Measurements from ENCODE around the gene KAT6B.
A peak's percentile ranks its signal among the peaks of the same experiment; 100 is the strongest.
"Not testable (repeated sequence)": the region's sequence is repeated elsewhere in the genome, so short reads cannot be mapped to it uniquely, and the experiment has no call there.

The KAT6B gene

GRCh38 chr10:75043256-75044131, 217.1 kb downstream of the KAT6B start:
- peak; percentile 34 to 69 for ATAC-seq

GRCh38 chr10:75048669-75049098, 222.3 kb downstream of the KAT6B start:
- ATAC-seq, result no peak

GRCh38 chr10:75049316-75050148, 223.1 kb downstream of the KAT6B start:
- ATAC-seq, result no peak

- no peak for ATAC-seq
These were observed 223.9 kb downstream of the KAT6B start for GRCh38 chr10:75050149-75050919.

GRCh38 chr10:75051308-75051707, 224.9 kb downstream of the KAT6B start:
- ATAC-seq, result no peak

GRCh38 chr10:75055896-75056406, 229.6 kb downstream of the KAT6B start:
- not testable (repeated sequence) for ATAC-seq

- no peak for ATAC-seq
These were observed 231.3 kb downstream of the KAT6B start for GRCh38 chr10:75057680-75058079.

GRCh38 chr10:75058161-75058560, 231.8 kb downstream of the KAT6B start:
- no peak for ATAC-seq

- ATAC-seq, result no peak
These were observed 235.5 kb downstream of the KAT6B start for GRCh38 chr10:75061709-75062505.

GRCh38 chr10:75062506-75063299, 236.3 kb downstream of the KAT6B start:
- no peak for ATAC-seq

GRCh38 chr10:75063461-75064230, 237.2 kb downstream of the KAT6B start:
- ATAC-seq, result no peak

- ATAC-seq, result no peak
These were observed 238.7 kb downstream of the KAT6B start for GRCh38 chr10:75065076-75065475.

- no peak for ATAC-seq
These were observed 239.9 kb downstream of the KAT6B start for GRCh38 chr10:75066271-75066670.

- no peak for ATAC-seq
These were observed 240.9 kb downstream of the KAT6B start for GRCh38 chr10:75067272-75067671.

GRCh38 chr10:75068523-75068922, 242.1 kb downstream of the KAT6B start:
- ATAC-seq, result no peak

- ATAC-seq, result no peak
These were observed 244.1 kb downstream of the KAT6B start for GRCh38 chr10:75070476-75070875.

- ATAC-seq, result no peak
These were observed 244.6 kb downstream of the KAT6B start for GRCh38 chr10:75070961-75071428.

- ATAC-seq, result no peak
These were observed 245.4 kb downstream of the KAT6B start for GRCh38 chr10:75071756-75072155.

- ATAC-seq, result no peak
These were observed 246.3 kb downstream of the KAT6B start for GRCh38 chr10:75072727-75073126.

- ATAC-seq, result no peak
These were observed 247.0 kb downstream of the KAT6B start for GRCh38 chr10:75073442-75073841.
